ENCODE results near the gene BOD1.

GRCh38 chr5:173646692-173647091 is 30.2 kb upstream of the BOD1 start:
- TF ChIP-seq, protein P1, sequence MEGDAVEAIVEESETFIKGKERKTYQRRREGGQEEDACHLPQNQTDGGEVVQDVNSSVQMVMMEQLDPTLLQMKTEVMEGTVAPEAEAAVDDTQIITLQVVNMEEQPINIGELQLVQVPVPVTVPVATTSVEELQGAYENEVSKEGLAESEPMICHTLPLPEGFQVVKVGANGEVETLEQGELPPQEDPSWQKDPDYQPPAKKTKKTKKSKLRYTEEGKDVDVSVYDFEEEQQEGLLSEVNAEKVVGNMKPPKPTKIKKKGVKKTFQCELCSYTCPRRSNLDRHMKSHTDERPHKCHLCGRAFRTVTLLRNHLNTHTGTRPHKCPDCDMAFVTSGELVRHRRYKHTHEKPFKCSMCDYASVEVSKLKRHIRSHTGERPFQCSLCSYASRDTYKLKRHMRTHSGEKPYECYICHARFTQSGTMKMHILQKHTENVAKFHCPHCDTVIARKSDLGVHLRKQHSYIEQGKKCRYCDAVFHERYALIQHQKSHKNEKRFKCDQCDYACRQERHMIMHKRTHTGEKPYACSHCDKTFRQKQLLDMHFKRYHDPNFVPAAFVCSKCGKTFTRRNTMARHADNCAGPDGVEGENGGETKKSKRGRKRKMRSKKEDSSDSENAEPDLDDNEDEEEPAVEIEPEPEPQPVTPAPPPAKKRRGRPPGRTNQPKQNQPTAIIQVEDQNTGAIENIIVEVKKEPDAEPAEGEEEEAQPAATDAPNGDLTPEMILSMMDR (IDR thresholded peaks at IDR 0.05) = no peak
- no peak for TF ChIP-seq EZH2 (IDR thresholded peaks at IDR 0.05)

Measured in neural progenitor cell (in vitro differentiated cells).